HepG2 (cell line): ENCODE results near the gene ARL8B. TPM values are rescaled to one million over a fixed set of nuclear protein-coding genes. Genes with fewer than 3 reads are reported as not detected.

Experiments
- ATAC-seq: fragments of 200-7000 bp; cut with Tn5 transposase; 3 replicates; pipeline ENCODE4 v1.9.1; 2020; ENCODE audit warnings: mild to moderate bottlenecking, moderate library complexity
- BruUV-seq: library from RNA; stranded (reverse); fragments of 400-500 nt; replicated peaks from 2 replicates; lab custom pipeline; 2021; lab: Mats Ljungman, UMichigan
- CTCF ChIA-PET: fragments of 300-600 bp; formaldehyde crosslinking; extraction: SDS; loops from one replicate; lab custom pipeline; 2021; ENCODE audit warnings: low total read pairs, inconsistent platforms, low intra/inter-chr PET ratio; lab: Yijun Ruan, JAX
- POLR2A ChIA-PET: fragments of 350-600 bp; sonication (Branson Sonifier 250); formaldehyde crosslinking; loops from one replicate; lab custom pipeline; 2020; ENCODE audit warnings: antibody characterized with exemption, inconsistent platforms; lab: Yijun Ruan, JAX
- DNase-seq: peaks from one replicate; pipeline ENCODE4 v3.0.0-alpha.2; 2015; ENCODE audit warnings: low spot score
- FAIRE-seq: peaks from 3 replicates; lab custom pipeline; 2011; peaks lifted over from hg19 to GRCh38; lab: Jason Lieb, UNC
- H2AFZ ChIP-seq: one replicate; pipeline ENCODE4 v1.6.1; 2011; ENCODE audit warnings: low read length, inconsistent platforms
- H3K27ac ChIP-seq: fragments of 300-600 bp; 3 replicates; pipeline ENCODE4 v1.8.0; 2011; ENCODE audit warnings: mixed run types, mild to moderate bottlenecking, mixed read lengths, low read length, inconsistent platforms; ENCODE audit not compliant: insufficient read depth; ENCODE audit errors: extremely low read length
- H3K27me3 ChIP-seq, 2 experiments: fragments of 200-600 bp in 1 of 2; 2 replicates in 1 of 2; 3 replicates in 1 of 2; pipeline versions ENCODE4 v1.6.0 to v1.8.0; 2011; ENCODE audit warnings: low read length in 2 of 2, mild to moderate bottlenecking in 2 of 2, moderate library complexity in 2 of 2, inconsistent platforms in 1 of 2; ENCODE audit not compliant: insufficient read depth in 2 of 2, control insufficient read depth in 1 of 2
- H3K36me3 ChIP-seq, 2 experiments: fragments of 200-600 bp in 1 of 2; replicated peaks in 1 of 2; 2 replicates in 1 of 2; 3 replicates in 1 of 2; pipeline versions ENCODE4 v1.5.1 to v1.8.0; 2011; ENCODE audit warnings: low read length in 2 of 2, inconsistent platforms in 1 of 2; ENCODE audit not compliant: insufficient read depth in 2 of 2, control insufficient read depth in 1 of 2
- H3K4me1 ChIP-seq: 2 replicates; pipeline ENCODE4 v1.5.1; 2012; ENCODE audit warnings: low read length, inconsistent platforms; ENCODE audit not compliant: insufficient read depth
- H3K4me2 ChIP-seq: 2 replicates; pipeline ENCODE4 v1.6.0; 2011; ENCODE audit warnings: low read depth, low read length, inconsistent platforms
- H3K4me3 ChIP-seq, 3 experiments: fragments of 200-600 bp in 1 of 3; sonication (generic), shearing (Covaris generic) in 1 of 3; replicated peaks in 1 of 3; 2 replicates each; pipeline ENCODE4 v1.5.1; 2011 to 2016; ENCODE audit warnings: low read length in 3 of 3, inconsistent platforms in 2 of 3, low read depth in 2 of 3, mild to moderate bottlenecking in 2 of 3, control low read depth in 1 of 3, mixed read lengths in 1 of 3; ENCODE audit not compliant: insufficient read depth in 1 of 3
- H3K79me2 ChIP-seq: one replicate; pipeline ENCODE4 v1.6.1; 2011; ENCODE audit warnings: low read length, inconsistent platforms; ENCODE audit not compliant: insufficient read depth
- H3K9ac ChIP-seq: 2 replicates; pipeline ENCODE4 v1.6.0; 2011; ENCODE audit warnings: mild to moderate bottlenecking, low read depth, low read length, inconsistent platforms; ENCODE audit not compliant: insufficient read depth
- H3K9me3 ChIP-seq: 2 replicates; pipeline ENCODE4 v1.5.1; 2012; ENCODE audit warnings: mild to moderate bottlenecking, low read length
- H4K20me1 ChIP-seq: 2 replicates; pipeline ENCODE4 v1.6.0; 2011; ENCODE audit warnings: inconsistent platforms, mild to moderate bottlenecking, low read length, moderate library complexity; ENCODE audit not compliant: insufficient read depth
- ONECUT2 ChIP-seq: sonication (generic); formaldehyde crosslinking; IDR thresholded peaks from 2 replicates; pipeline ENCODE4 v1.4.0; 2020; ENCODE audit warnings: missing genetic modification reagents
- PITX1 ChIP-seq: sonication (generic); formaldehyde crosslinking; IDR thresholded peaks from 2 replicates; pipeline ENCODE4 v1.5.1; 2020; ENCODE audit warnings: mild to moderate bottlenecking, missing genetic modification reagents
- POGZ ChIP-seq: sonication (generic); formaldehyde crosslinking; IDR thresholded peaks from 2 replicates; pipeline ENCODE4 v1.4.0; 2020; ENCODE audit warnings: mild to moderate bottlenecking, missing genetic modification reagents
- SALL1 ChIP-seq: sonication (generic); formaldehyde crosslinking; IDR thresholded peaks from 2 replicates; pipeline ENCODE4 v1.8.0; 2022; ENCODE audit warnings: mild to moderate bottlenecking, missing genetic modification reagents
- ZBTB1 ChIP-seq: sonication (generic); formaldehyde crosslinking; IDR thresholded peaks from 2 replicates; pipeline ENCODE4 v1.4.0; 2020; ENCODE audit warnings: missing genetic modification reagents, borderline replicate concordance
- ZNF557 ChIP-seq: sonication (generic); formaldehyde crosslinking; IDR thresholded peaks from 2 replicates; pipeline ENCODE4 v1.4.0; 2020; ENCODE audit warnings: missing genetic modification reagents
- WGBS: methylation state at CpG from one replicate; pipeline ENCODE4 v1.1.6; 2017; ENCODE audit warnings: low lambda C conversion rate; 5-methylcytosine and 5-hydroxymethylcytosine counted together
- in situ Hi-C: cut with HindIII; loops from 2 replicates; pipeline ENCODE4 v1.10.0; 2017; ENCODE audit warnings: low pct_unique_long_range_greater_than_20kb; ENCODE audit not compliant: extremely low pct_ligation_motif_present
- intact Hi-C: fragments of 100-400 bp; cut with micrococcal nuclease; formaldehyde crosslinking; loops from one replicate; pipeline ENCODE4 v1.10.0; 2022; ENCODE audit not compliant: unreplicated experiment
- polyA plus RNA-seq, 8 experiments: library from polyadenylated mRNA; depleted of rRNA in 3 of 8; stranded (reverse) in 7 of 8; unstranded in 1 of 8; fragments of >200 nt; fragmentation: Illumina TruSeq in 4 of 8; extraction: Trizol in 4 of 8; gene quantifications; 2 replicates each; pipeline versions ENCODE4 v1.2.1 to v1.2.3, GENCODE V29; 2011 to 2016; ENCODE audit warnings: low read depth in 4 of 8, missing spikeins in 1 of 8, mixed read lengths in 1 of 8; ENCODE audit not compliant: insufficient read depth in 1 of 8
- total RNA-seq, 5 experiments: library from RNA; depleted of rRNA; stranded (reverse); fragments of >200 nt; fragmentation: Illumina TruSeq; extraction: Trizol; gene quantifications; 2 replicates each; pipeline ENCODE4 v1.2.3, GENCODE V29; 2016; ENCODE audit warnings: low read depth in 1 of 5
- TF ChIP-seq, protein P1 (sequence below): sonication (generic); formaldehyde crosslinking; IDR thresholded peaks from 2 replicates; pipeline ENCODE4 v1.5.1; 2020; ENCODE audit warnings: mild to moderate bottlenecking, moderate library complexity, missing genetic modification reagents
- TF ChIP-seq, protein P2 (sequence below): sonication (generic); formaldehyde crosslinking; IDR thresholded peaks from 2 replicates; pipeline ENCODE4 v1.4.0; 2020; ENCODE audit warnings: missing genetic modification reagents, borderline replicate concordance

ARL8B gene
- total and polyA plus RNA-seq, 2 of the 13 experiments (the other 11 are each of a cell fraction or from before 2014, with no cell fraction given), result 23.5 to 30.4 TPM

DNA sequence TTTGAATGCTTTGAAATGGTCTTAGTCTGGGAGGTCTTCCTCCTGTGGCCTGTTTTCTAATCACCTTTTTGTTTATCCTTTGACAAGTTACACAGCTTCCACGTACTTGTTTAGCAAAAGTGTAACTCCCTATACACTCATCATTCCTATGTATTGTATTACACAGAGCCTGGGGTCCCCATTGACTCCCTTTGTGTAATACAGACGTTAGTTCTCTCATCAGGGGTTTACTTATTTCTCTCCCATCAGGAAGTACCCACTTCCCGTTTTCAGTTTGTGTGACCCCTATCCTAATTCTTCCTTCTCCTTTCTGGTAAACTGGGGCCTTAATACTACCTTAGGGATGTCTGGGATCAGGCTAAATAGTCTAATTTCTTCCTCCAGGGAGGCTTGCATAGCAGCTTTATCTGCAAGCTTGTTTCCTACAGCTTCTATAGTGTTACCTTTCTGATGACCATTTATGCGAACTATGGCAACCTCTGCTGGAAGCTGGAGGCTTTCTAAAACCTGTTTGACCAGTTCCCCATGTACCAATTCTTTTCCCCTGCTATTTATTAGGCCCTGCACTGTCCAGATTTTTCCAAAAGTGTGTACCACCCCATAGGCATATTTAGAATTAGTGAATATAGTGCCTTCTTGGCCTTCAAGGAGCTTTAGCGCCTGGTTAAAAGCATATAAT lies 22.4 kb downstream of the ARL8B start:
- Histone ChIP-seq H2AFZ (no peak overlapping the region), H3K79me2 (peaks cover 95% of the 10 kb centered on the region), H4K20me1 (peaks cover 5% of the 10 kb centered on the region), H3K9me3 (no peaks in the 10 kb centered on the region), H3K27ac (no peak overlapping the region), H3K4me1 (peaks cover 5% of the 10 kb centered on the region), H3K27me3 (no peaks in the 10 kb centered on the region), H3K36me3 (peaks cover 0 to 8% of the 10 kb centered on the region in 2 experiments; a peak in 3 of 5 replicates), H3K4me3 (no peak overlapping the region), H3K9ac (no peak overlapping the region), H3K4me2 (no peak overlapping the region)
- no peak for FAIRE-seq
- CTCF ChIA-PET, result no interaction called here
- WGBS, result 98% methylated on average over 5 of the region's 5 CpGs
- in situ Hi-C loops, result no loop called here
- DNase-seq, result no peak
- POLR2A ChIA-PET, result no interaction called here
- no TSS peak for BruUV-seq
- intact Hi-C loops, result no loop called here
- no peak for ATAC-seq
- TF ChIP-seq PITX1 (no peak), ZNF557 (CRISPR knock-in tag) (no peak), SALL1 (no peak), ZBTB1 (CRISPR knock-in tag) (no peak), POGZ (CRISPR knock-in tag) (no peak), ONECUT2 (CRISPR knock-in tag) (no peak)
- TF ChIP-seq, protein P1, sequence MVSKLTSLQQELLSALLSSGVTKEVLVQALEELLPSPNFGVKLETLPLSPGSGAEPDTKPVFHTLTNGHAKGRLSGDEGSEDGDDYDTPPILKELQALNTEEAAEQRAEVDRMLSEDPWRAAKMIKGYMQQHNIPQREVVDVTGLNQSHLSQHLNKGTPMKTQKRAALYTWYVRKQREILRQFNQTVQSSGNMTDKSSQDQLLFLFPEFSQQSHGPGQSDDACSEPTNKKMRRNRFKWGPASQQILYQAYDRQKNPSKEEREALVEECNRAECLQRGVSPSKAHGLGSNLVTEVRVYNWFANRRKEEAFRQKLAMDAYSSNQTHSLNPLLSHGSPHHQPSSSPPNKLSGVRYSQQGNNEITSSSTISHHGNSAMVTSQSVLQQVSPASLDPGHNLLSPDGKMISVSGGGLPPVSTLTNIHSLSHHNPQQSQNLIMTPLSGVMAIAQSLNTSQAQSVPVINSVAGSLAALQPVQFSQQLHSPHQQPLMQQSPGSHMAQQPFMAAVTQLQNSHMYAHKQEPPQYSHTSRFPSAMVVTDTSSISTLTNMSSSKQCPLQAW (CRISPR knock-in tag), result no peak
- TF ChIP-seq, protein P2, sequence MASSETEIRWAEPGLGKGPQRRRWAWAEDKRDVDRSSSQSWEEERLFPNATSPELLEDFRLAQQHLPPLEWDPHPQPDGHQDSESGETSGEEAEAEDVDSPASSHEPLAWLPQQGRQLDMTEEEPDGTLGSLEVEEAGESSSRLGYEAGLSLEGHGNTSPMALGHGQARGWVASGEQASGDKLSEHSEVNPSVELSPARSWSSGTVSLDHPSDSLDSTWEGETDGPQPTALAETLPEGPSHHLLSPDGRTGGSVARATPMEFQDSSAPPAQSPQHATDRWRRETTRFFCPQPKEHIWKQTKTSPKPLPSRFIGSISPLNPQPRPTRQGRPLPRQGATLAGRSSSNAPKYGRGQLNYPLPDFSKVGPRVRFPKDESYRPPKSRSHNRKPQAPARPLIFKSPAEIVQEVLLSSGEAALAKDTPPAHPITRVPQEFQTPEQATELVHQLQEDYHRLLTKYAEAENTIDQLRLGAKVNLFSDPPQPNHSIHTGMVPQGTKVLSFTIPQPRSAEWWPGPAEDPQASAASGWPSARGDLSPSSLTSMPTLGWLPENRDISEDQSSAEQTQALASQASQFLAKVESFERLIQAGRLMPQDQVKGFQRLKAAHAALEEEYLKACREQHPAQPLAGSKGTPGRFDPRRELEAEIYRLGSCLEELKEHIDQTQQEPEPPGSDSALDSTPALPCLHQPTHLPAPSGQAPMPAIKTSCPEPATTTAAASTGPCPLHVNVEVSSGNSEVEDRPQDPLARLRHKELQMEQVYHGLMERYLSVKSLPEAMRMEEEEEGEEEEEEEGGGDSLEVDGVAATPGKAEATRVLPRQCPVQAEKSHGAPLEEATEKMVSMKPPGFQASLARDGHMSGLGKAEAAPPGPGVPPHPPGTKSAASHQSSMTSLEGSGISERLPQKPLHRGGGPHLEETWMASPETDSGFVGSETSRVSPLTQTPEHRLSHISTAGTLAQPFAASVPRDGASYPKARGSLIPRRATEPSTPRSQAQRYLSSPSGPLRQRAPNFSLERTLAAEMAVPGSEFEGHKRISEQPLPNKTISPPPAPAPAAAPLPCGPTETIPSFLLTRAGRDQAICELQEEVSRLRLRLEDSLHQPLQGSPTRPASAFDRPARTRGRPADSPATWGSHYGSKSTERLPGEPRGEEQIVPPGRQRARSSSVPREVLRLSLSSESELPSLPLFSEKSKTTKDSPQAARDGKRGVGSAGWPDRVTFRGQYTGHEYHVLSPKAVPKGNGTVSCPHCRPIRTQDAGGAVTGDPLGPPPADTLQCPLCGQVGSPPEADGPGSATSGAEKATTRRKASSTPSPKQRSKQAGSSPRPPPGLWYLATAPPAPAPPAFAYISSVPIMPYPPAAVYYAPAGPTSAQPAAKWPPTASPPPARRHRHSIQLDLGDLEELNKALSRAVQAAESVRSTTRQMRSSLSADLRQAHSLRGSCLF (CRISPR knock-in tag), result no peak
